ENCODE data around the gene EXOC3.
"Not testable (repeated sequence)": the region's sequence is repeated elsewhere in the genome, so short reads cannot be mapped to it uniquely, and the experiment has no call there.

Gene EXOC3

DNA sequence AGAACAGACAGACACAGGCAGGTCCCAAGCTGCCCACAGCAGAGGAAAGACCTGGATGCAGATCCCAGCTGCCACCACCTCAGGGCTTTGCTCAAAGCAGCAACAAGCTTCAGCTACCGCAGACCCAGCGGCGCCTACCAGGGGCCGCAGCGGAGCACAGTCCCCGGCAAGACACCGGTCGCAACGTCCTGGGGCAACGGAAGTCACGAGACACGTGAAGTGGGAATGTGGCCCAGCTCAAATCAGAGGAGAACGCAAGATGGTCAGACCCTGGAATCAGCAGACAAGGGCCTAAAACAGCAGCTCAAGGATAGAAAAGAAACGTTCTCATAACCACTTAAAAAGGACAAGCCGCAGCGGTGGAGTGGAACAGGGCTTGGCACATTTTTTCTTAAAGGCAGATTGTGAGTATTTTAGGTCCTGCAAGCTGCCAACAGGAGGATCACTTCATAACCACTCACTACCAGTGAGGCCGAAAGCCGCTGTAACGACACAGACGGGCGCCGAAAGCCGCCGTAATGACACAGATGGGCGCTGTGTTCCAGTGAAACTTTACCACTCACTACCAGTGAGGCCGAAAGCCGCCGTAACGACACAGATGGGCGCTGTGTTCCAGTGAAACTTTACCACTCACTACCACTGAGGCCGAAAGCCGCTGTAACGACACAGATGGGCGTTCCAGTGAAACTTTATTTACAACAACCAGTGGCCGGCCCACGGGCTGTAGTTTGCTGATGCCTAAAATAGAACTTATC, 59.5 kb downstream of the EXOC3 start:
- TF ChIP-seq, protein P1, sequence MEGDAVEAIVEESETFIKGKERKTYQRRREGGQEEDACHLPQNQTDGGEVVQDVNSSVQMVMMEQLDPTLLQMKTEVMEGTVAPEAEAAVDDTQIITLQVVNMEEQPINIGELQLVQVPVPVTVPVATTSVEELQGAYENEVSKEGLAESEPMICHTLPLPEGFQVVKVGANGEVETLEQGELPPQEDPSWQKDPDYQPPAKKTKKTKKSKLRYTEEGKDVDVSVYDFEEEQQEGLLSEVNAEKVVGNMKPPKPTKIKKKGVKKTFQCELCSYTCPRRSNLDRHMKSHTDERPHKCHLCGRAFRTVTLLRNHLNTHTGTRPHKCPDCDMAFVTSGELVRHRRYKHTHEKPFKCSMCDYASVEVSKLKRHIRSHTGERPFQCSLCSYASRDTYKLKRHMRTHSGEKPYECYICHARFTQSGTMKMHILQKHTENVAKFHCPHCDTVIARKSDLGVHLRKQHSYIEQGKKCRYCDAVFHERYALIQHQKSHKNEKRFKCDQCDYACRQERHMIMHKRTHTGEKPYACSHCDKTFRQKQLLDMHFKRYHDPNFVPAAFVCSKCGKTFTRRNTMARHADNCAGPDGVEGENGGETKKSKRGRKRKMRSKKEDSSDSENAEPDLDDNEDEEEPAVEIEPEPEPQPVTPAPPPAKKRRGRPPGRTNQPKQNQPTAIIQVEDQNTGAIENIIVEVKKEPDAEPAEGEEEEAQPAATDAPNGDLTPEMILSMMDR (IDR thresholded peaks at IDR 0.05; ENCODE audit: extremely low read depth, missing control alignments) = no peak
- DNase-seq (ENCODE audit: low spot score) = no peak

DNA sequence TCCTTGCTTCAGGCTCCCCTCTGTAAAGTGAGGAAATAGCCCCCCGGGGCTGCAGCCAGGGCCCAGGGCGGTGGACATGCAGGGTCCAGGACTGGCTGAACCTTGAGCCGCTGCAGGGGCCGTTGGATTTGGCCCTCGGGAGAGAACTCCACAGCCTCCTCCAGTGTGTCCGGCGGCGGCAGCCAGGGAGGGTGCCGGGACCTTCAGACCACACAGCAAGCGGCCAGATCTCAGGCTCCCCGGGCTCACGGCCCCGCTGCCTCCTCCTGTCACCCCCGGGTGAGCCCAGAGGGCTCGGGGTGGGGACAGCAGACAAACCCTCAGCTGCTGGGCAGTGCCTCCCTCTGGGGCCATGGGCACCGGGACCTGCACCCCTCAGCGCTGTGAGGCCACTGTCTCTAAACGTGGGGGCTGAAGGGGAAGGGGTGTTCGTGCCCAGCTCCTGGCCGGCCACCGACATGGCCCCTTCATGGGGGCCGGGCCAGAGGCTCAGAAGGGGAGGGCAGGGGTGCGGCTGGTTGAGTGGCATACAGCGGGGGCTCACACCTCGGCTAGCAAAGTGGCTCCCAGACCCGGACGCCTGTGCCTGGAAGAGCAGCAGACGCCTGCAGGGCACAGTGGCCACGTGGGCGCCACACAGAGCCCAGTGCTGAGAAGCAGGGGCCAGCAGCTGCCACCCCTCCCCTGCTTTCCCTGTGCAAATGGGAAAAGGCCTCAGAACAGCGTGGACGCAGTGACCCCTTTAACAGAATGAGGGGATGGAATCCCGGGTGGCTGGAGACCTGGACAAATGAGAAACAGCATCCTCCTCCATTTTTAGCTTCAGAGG, 61.6 kb downstream of the EXOC3 start:
- DNase-seq (ENCODE audit: low spot score) = no peak
- TF ChIP-seq, protein P1 (IDR thresholded peaks at IDR 0.05; ENCODE audit: extremely low read depth, missing control alignments) = no peak

DNA sequence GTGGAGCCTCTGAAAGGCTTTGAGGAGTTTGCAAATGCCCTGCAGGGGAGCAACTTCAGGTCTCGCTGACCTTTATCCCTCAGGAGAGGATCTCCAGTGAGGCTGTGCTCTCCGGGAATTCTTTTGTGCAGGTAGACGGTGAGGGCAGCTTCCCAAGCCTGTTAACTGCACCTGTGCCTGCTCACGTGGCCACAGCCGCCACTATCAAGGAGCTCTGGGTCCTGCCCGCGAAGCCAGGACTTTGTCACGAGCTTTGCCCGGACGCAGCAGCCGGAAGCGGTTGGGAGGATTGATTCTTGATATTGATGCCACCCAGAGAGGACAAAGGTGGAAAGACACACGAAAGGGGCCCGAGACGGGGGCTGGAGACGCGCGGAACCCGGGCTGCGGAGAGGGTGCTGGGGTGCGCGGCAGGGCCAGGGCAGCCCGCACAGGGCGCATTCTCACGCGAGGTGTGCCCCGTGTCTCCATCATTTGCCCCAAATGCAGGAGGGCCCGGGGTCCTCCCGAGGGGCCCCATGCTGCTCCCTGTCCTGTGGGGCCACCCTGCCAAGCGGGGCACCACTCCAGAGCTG, 63.1 kb downstream of the EXOC3 start:
- no peak for DNase-seq (ENCODE audit: low spot score)
- TF ChIP-seq, protein P1 (IDR thresholded peaks at IDR 0.05; ENCODE audit: extremely low read depth, missing control alignments) = no peak

DNA sequence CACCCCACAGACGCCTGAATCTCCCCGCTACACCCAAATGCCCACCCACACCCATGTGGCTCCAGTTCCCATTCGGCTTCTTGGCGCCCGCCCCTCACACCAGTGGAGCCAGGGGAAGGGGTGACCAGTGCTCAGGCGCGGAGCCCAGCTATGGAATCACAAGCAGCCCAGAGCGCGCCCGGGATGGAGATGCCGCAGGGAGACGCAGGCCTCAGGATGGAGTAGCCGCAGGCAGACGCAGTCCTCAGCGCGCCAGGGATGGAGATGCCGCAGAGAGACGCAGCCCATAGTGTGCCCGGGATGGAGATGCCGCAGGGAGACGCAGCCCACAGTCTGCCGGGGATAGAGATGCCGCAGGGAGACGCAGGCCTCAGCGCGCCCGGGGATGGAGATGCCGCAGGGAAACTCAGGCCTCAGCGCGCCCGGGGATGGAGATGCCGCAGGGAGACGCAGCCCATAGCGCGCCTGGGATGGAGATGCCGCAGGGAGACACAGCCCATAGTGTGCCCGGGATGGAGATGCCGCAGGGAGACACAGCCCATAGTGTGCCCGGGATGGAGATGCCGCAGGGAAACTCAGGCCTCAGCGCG, 65.1 kb downstream of the EXOC3 start:
- not testable (repeated sequence) for DNase-seq (ENCODE audit: low spot score)

DNA sequence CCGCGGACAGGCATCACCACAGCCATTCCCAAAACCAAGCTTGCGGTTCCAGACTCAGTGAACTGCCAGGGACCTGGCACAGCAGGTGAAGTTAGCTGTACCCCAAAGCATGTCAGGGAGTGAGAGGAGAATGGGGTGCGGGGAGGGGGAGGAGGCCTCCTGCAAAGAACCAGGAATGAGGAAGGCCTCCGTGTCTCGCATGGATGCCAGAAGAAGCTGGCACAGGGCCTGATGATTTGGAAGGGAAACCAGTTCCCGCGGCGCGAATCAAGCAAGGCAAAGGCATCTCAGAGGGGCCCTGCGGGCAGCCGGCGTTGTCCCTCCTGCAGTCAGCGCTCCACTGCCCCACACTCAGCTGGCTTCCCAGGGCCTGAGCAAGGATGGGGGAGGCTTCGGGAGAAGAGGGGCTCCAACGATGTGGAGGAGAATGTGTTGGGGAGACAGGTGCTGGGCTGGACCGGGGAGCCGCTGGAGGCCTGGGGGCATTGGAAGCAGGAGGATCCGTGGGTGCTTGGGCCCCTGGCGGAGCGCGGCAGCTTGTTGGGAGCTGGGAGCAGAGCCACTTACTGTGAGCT, 66.7 kb downstream of the EXOC3 start:
- no peak for DNase-seq (ENCODE audit: low spot score)

DNA sequence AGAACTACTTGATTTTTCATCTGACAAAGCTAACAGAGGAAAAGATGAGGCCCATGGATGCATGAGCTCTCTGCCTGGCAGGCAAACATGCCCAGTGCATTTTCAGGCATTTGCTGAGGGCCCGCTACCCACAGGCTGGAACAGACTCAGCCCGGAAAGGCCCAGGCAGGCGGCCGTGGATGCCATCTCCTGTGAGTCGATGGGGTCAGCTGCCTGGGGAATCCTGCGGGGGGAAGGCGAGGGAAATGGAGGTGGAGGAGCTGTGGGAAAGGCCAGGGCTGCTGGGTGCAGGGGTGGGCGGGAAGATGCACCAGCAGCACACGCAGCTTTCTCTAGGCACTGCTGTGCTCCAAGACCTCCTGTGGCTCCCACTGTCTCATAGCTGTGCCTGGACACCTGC, 67.5 kb downstream of the EXOC3 start:
- DNase-seq (ENCODE audit: low spot score) = no peak
- TF ChIP-seq, protein P1 (IDR thresholded peaks at IDR 0.05; ENCODE audit: extremely low read depth, missing control alignments) = no peak

More for the DNA sequence above, 66.7 kb downstream of the EXOC3 start:
- TF ChIP-seq, protein P1 (IDR thresholded peaks at IDR 0.05; ENCODE audit: extremely low read depth, missing control alignments) = no peak

DNA sequence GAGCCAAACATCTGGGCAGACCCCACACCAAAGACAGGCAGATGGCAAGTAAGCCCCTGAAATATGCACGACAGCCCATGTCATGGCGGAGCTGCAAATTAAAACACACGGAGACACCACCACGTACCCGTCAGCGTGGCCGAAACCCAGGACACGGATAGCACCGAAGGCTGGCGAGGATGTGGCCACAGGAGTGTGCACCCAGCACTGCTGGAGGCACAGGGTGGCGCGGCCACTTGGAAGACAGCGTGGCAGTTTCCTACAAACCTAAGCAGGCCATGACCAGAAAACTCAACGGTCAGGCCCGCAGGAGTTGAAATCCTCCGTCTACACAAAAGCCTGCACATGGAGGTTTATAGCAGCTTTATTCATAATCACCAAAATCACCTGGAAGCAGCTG, 68.5 kb downstream of the EXOC3 start:
- no peak for DNase-seq (ENCODE audit: low spot score)
- TF ChIP-seq, protein P1 (IDR thresholded peaks at IDR 0.05; ENCODE audit: extremely low read depth, missing control alignments) = no peak
